DOHH2 (cell line): ENCODE results near the gene DPPA4.

Source experiments
- H3F3A ChIP-seq: fragments of 200-600 bp; sonication (generic), shearing (Covaris generic); 2 replicates; pipeline ENCODE4 v1.6.0; 2016; ENCODE audit warnings: antibody characterized with exemption, mild to moderate bottlenecking; ENCODE audit not compliant: control insufficient read depth, insufficient read depth
- H3K27ac ChIP-seq: fragments of 200-600 bp; sonication (generic); 2 replicates; pipeline ENCODE4 v1.5.1; 2014; ENCODE audit warnings: low read depth, mild to moderate bottlenecking, low read length, moderate library complexity
- H3K27me3 ChIP-seq: fragments of 200-600 bp; sonication (generic); 2 replicates; pipeline ENCODE4 v1.6.1; 2014; ENCODE audit warnings: mild to moderate bottlenecking, low read length, mixed read lengths; ENCODE audit not compliant: control insufficient read depth
- H3K36me3 ChIP-seq: fragments of 200-600 bp; sonication (generic); 2 replicates; pipeline ENCODE4 v1.6.1; 2014; ENCODE audit warnings: mild to moderate bottlenecking, low read length, moderate library complexity, mixed read lengths; ENCODE audit not compliant: control insufficient read depth
- H3K4me1 ChIP-seq: fragments of 200-600 bp; sonication (generic); 2 replicates; pipeline ENCODE4 v1.6.1; 2014; ENCODE audit warnings: mild to moderate bottlenecking, low read length, mixed read lengths; ENCODE audit not compliant: control insufficient read depth
- H3K4me2 ChIP-seq: fragments of 200-600 bp; sonication (generic); 2 replicates; pipeline ENCODE4 v1.6.0; 2014; ENCODE audit warnings: mild to moderate bottlenecking, low read length, moderate library complexity
- H3K4me3 ChIP-seq: fragments of 200-600 bp; sonication (generic); 2 replicates; pipeline ENCODE4 v1.5.1; 2014; ENCODE audit warnings: mild to moderate bottlenecking, low read length, mixed read lengths
- H3K79me2 ChIP-seq: fragments of 200-600 bp; sonication (generic); 2 replicates; pipeline ENCODE4 v1.6.1; 2014; ENCODE audit warnings: mild to moderate bottlenecking, low read length, mixed read lengths; ENCODE audit not compliant: control insufficient read depth
- H3K9me2 ChIP-seq: fragments of 200-600 bp; sonication (generic); replicated peaks from 2 replicates; pipeline ENCODE4 v1.6.1; 2014; ENCODE audit warnings: mild to moderate bottlenecking, low read length, mixed read lengths; ENCODE audit not compliant: control insufficient read depth
- H3K9me3 ChIP-seq: fragments of 200-600 bp; sonication (generic); 2 replicates; pipeline ENCODE4 v1.6.1; 2014; ENCODE audit warnings: antibody characterized with exemption, low read length, mixed read lengths; ENCODE audit not compliant: control insufficient read depth, insufficient read depth
- H4K20me1 ChIP-seq: fragments of 200-600 bp; sonication (generic); 2 replicates; pipeline ENCODE4 v1.6.0; 2014; ENCODE audit warnings: low read depth, mild to moderate bottlenecking, antibody characterized with exemption, low read length, moderate library complexity; ENCODE audit not compliant: control insufficient read depth, insufficient read depth
- CTCF ChIP-seq: fragments of 200-600 bp; sonication (generic); IDR thresholded peaks from one replicate; pipeline ENCODE4 v1.5.1; 2014; ENCODE audit warnings: antibody characterized with exemption, mild to moderate bottlenecking, low read depth, low read length; ENCODE audit not compliant: poor library complexity, severe bottlenecking
- EZH2phosphoT487 ChIP-seq: fragments of 200-600 bp; sonication (generic); IDR thresholded peaks from 2 replicates; pipeline ENCODE4 v1.6.1; 2017; ENCODE audit warnings: borderline replicate concordance, mild to moderate bottlenecking, antibody characterized with exemption, low read length, moderate library complexity, mixed read lengths

DPPA4 gene

GRCh38 chr3:109338322-109338721 lies 976 bp upstream of the DPPA4 start:
- TF ChIP-seq EZH2phosphoT487: no peak
- no peak for TF ChIP-seq CTCF
- Histone ChIP-seq H3K36me3 (no peaks in the 10 kb centered on the region), H3K4me1 (no peaks in the 10 kb centered on the region), H3K27me3 (no peaks in the 10 kb centered on the region), H3K9me3 (no peaks in the 10 kb centered on the region), H3F3A (no peaks in the 10 kb centered on the region), H3K9me2 (no peaks in the 10 kb centered on the region), H4K20me1 (no peaks in the 10 kb centered on the region), H3K4me2 (no peak overlapping the region), H3K4me3 (no peak overlapping the region), H3K79me2 (no peaks in the 10 kb centered on the region), H3K27ac (no peak overlapping the region)

- TF ChIP-seq EZH2phosphoT487: no peak
- TF ChIP-seq CTCF: no peak
- Histone ChIP-seq H3K79me2 (no peaks in the 10 kb centered on the region), H3K9me2 (no peaks in the 10 kb centered on the region), H3K4me2 (no peak overlapping the region), H3F3A (no peaks in the 10 kb centered on the region), H3K27ac (no peak overlapping the region), H3K4me1 (no peaks in the 10 kb centered on the region), H3K9me3 (no peaks in the 10 kb centered on the region), H3K27me3 (no peaks in the 10 kb centered on the region), H4K20me1 (no peaks in the 10 kb centered on the region), H3K4me3 (no peak overlapping the region), H3K36me3 (no peaks in the 10 kb centered on the region)
These were observed 970 bp downstream of the DPPA4 start for GRCh38 chr3:109336291-109336861.

DNA sequence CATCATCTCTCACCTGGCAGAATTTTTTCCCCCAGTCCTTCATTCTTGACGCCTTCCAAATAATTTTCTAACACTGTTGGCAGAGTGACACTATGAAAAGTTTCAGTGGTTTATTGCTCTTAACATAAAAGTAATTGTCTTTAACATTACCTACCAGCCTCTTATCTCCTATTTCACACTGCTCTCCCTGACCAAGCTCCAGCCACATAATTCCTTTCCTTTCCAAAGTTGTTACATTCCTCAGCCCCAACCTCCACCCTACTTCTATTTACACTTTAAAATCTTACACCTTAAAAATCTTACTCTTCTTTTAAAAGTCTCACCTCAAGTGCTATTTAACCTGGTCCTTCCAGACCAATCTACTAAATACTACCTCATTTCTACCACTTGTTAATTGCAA lies 2.8 kb downstream of the DPPA4 start:
- H3K79me2 ChIP-seq: no peaks in the 10 kb centered on the region

More for the DNA sequence above, 2.8 kb downstream of the DPPA4 start:
- H3K4me1 ChIP-seq: no peaks in the 10 kb centered on the region
- no peak overlapping the region for H3K4me2 ChIP-seq
- H3K27ac ChIP-seq: no peak overlapping the region
- H3K27me3 ChIP-seq: no peaks in the 10 kb centered on the region
- H3K4me3 ChIP-seq: no peak overlapping the region
- no peaks in the 10 kb centered on the region for H3F3A ChIP-seq
- no peaks in the 10 kb centered on the region for H3K9me2 ChIP-seq
- no peaks in the 10 kb centered on the region for H4K20me1 ChIP-seq
- H3K36me3 ChIP-seq: no peaks in the 10 kb centered on the region
- no peaks in the 10 kb centered on the region for H3K9me3 ChIP-seq
- TF ChIP-seq CTCF: no peak
- no peak for TF ChIP-seq EZH2phosphoT487
